Effector memory CD8-positive, alpha-beta T cell (primary cell): ENCODE results near the gene TEX51.

Experiments used
- ATAC-seq: fragments of 150-1000 bp; cut with Tn5 transposase; replicated peaks from 2 replicates; pipeline ENCODE4 v1.10.0; 2021; ENCODE audit warnings: mild to moderate bottlenecking, moderate library complexity
- DNase-seq, 3 experiments: peaks; one replicate each; pipeline ENCODE4 v3.0.0; 2021
- H3K27ac Mint-ChIP-seq, 2 donors: one replicate each; pipeline ENCODE4 v1.8.0; 2022; ENCODE audit warnings: mild to moderate bottlenecking in 2 of 2, mixed read lengths in 2 of 2, moderate library complexity in 2 of 2
- H3K27me3 Mint-ChIP-seq, 2 donors: one replicate each; pipeline ENCODE4 v1.8.0; 2022; ENCODE audit warnings: mixed read lengths in 2 of 2
- H3K36me3 Mint-ChIP-seq: one replicate; pipeline ENCODE4 v1.8.0; 2022; ENCODE audit warnings: mild to moderate bottlenecking, moderate library complexity, mixed read lengths; ENCODE audit not compliant: insufficient read depth
- H3K4me1 Mint-ChIP-seq, 2 donors: one replicate each; pipeline ENCODE4 v1.8.0; 2022; ENCODE audit warnings: low read depth in 2 of 2, mixed read lengths in 2 of 2
- H3K4me3 Mint-ChIP-seq, 2 donors: one replicate each; pipeline ENCODE4 v1.8.0; 2022; ENCODE audit warnings: mild to moderate bottlenecking in 2 of 2, mixed read lengths in 2 of 2, moderate library complexity in 2 of 2
- H3K9me3 Mint-ChIP-seq, 2 donors: one replicate each; pipeline ENCODE4 v1.8.0; 2022; ENCODE audit warnings: mixed read lengths in 2 of 2

The TEX51 gene

GRCh38 chr2:126902152-126902835, 3.6 kb downstream of the TEX51 start:
- Mint-ChIP-seq H3K9me3 (peaks cover 0 to 9% of the 10 kb centered on the region in 2 donors), H3K4me3 (no peak overlapping the region), H3K27ac (no peak overlapping the region), H3K27me3 (peaks cover 43 to 78% of the 10 kb centered on the region in 2 donors), H3K4me1 (no peaks in the 10 kb centered on the region), H3K36me3 (peaks cover 3% of the 10 kb centered on the region)
- DNase-seq = no peak
- no peak for ATAC-seq

GRCh38 chr2:126902859-126903258, 4.2 kb downstream of the TEX51 start:
- peaks cover 48 to 79% of the 10 kb centered on the region in 2 donors for H3K27me3 Mint-ChIP-seq
- DNase-seq (no peak), ATAC-seq (no peak)
- no peak overlapping the region for H3K27ac Mint-ChIP-seq
- H3K9me3 Mint-ChIP-seq = peaks cover 0 to 6% of the 10 kb centered on the region in 2 donors
- no peaks in the 10 kb centered on the region for H3K4me1 Mint-ChIP-seq
- peaks cover 3% of the 10 kb centered on the region for H3K36me3 Mint-ChIP-seq
- H3K4me3 Mint-ChIP-seq = no peak overlapping the region

- peaks cover 55 to 78% of the 10 kb centered on the region in 2 donors for H3K27me3 Mint-ChIP-seq
- DNase-seq (no peak), ATAC-seq (no peak)
- no peaks in the 10 kb centered on the region for H3K4me1 Mint-ChIP-seq
- no peak overlapping the region for H3K27ac Mint-ChIP-seq
- no peak overlapping the region for H3K4me3 Mint-ChIP-seq
- no peaks in the 10 kb centered on the region for H3K36me3 Mint-ChIP-seq
- no peaks in the 10 kb centered on the region for H3K9me3 Mint-ChIP-seq
Measured at GRCh38 chr2:126905991-126906390, 7.3 kb downstream of the TEX51 start.

- H3K27me3 Mint-ChIP-seq = peaks cover 50 to 78% of the 10 kb centered on the region in 2 donors
- H3K4me1 Mint-ChIP-seq = no peaks in the 10 kb centered on the region
- H3K27ac Mint-ChIP-seq = no peak overlapping the region
- no peak overlapping the region for H3K4me3 Mint-ChIP-seq
- DNase-seq (no peak), ATAC-seq (no peak)
- H3K36me3 Mint-ChIP-seq = no peaks in the 10 kb centered on the region
- H3K9me3 Mint-ChIP-seq = no peaks in the 10 kb centered on the region
Measured at GRCh38 chr2:126906781-126907180, 8.1 kb downstream of the TEX51 start.

GRCh38 chr2:126907671-126908070, 9.0 kb downstream of the TEX51 start:
- Mint-ChIP-seq H3K9me3 (no peaks in the 10 kb centered on the region), H3K4me3 (no peak overlapping the region), H3K27ac (no peak overlapping the region), H3K36me3 (no peaks in the 10 kb centered on the region), H3K27me3 (peaks cover 46 to 78% of the 10 kb centered on the region in 2 donors), H3K4me1 (no peaks in the 10 kb centered on the region)
- DNase-seq (no peak), ATAC-seq (no peak)

- H3K36me3 Mint-ChIP-seq = no peaks in the 10 kb centered on the region
- no peak overlapping the region for H3K27ac Mint-ChIP-seq
- H3K9me3 Mint-ChIP-seq = no peaks in the 10 kb centered on the region
- ATAC-seq (no peak), DNase-seq (no peak)
- H3K27me3 Mint-ChIP-seq = peaks cover 45 to 76% of the 10 kb centered on the region in 2 donors
- H3K4me1 Mint-ChIP-seq = no peaks in the 10 kb centered on the region
- H3K4me3 Mint-ChIP-seq = no peak overlapping the region
Measured at GRCh38 chr2:126908721-126909177, 10.1 kb downstream of the TEX51 start.

- H3K27ac Mint-ChIP-seq = no peak overlapping the region
- H3K4me3 Mint-ChIP-seq = no peak overlapping the region
- DNase-seq = no peak
- no peaks in the 10 kb centered on the region for H3K4me1 Mint-ChIP-seq
- H3K9me3 Mint-ChIP-seq = no peaks in the 10 kb centered on the region
- no peaks in the 10 kb centered on the region for H3K36me3 Mint-ChIP-seq
- peaks cover 45 to 82% of the 10 kb centered on the region in 2 donors for H3K27me3 Mint-ChIP-seq
- ATAC-seq = no peak
Measured at GRCh38 chr2:126909366-126909765, 10.7 kb downstream of the TEX51 start.

- Mint-ChIP-seq H3K27ac (no peak overlapping the region), H3K4me1 (no peaks in the 10 kb centered on the region), H3K27me3 (peaks cover 45 to 86% of the 10 kb centered on the region in 2 donors), H3K9me3 (no peaks in the 10 kb centered on the region), H3K36me3 (no peaks in the 10 kb centered on the region), H3K4me3 (no peak overlapping the region)
- ATAC-seq = no peak
- DNase-seq = no peak
Measured at GRCh38 chr2:126909781-126910180, 11.1 kb downstream of the TEX51 start.

- Mint-ChIP-seq H3K4me3 (no peak overlapping the region), H3K27ac (no peak overlapping the region), H3K36me3 (no peaks in the 10 kb centered on the region), H3K4me1 (no peaks in the 10 kb centered on the region), H3K27me3 (peaks cover 44 to 90% of the 10 kb centered on the region in 2 donors), H3K9me3 (no peaks in the 10 kb centered on the region)
- no peak for DNase-seq
- no peak for ATAC-seq
Measured at GRCh38 chr2:126910637-126911036, 11.9 kb downstream of the TEX51 start.

- Mint-ChIP-seq H3K27me3 (peaks cover 44 to 90% of the 10 kb centered on the region in 2 donors), H3K4me1 (no peaks in the 10 kb centered on the region), H3K36me3 (no peaks in the 10 kb centered on the region), H3K4me3 (no peak overlapping the region), H3K27ac (no peak overlapping the region), H3K9me3 (no peaks in the 10 kb centered on the region)
- no peak for ATAC-seq
- no peak for DNase-seq
Measured at GRCh38 chr2:126911111-126911796, 12.6 kb downstream of the TEX51 start.

GRCh38 chr2:126912201-126912600, 13.5 kb downstream of the TEX51 start:
- peaks cover 46 to 83% of the 10 kb centered on the region in 2 donors for H3K27me3 Mint-ChIP-seq
- no peaks in the 10 kb centered on the region for H3K4me1 Mint-ChIP-seq
- ATAC-seq (no peak), DNase-seq (no peak)
- H3K4me3 Mint-ChIP-seq = no peak overlapping the region
- H3K27ac Mint-ChIP-seq = no peak overlapping the region
- no peaks in the 10 kb centered on the region for H3K36me3 Mint-ChIP-seq
- no peaks in the 10 kb centered on the region for H3K9me3 Mint-ChIP-seq

- ATAC-seq (no peak), DNase-seq (no peak)
- Mint-ChIP-seq H3K36me3 (no peaks in the 10 kb centered on the region), H3K9me3 (no peaks in the 10 kb centered on the region), H3K27ac (no peak overlapping the region), H3K4me1 (no peaks in the 10 kb centered on the region), H3K27me3 (peaks cover 35 to 72% of the 10 kb centered on the region in 2 donors), H3K4me3 (no peak overlapping the region)
Measured at GRCh38 chr2:126913329-126913728, 14.6 kb downstream of the TEX51 start.

- DNase-seq (no peak), ATAC-seq (no peak)
- no peak overlapping the region for H3K4me3 Mint-ChIP-seq
- H3K27me3 Mint-ChIP-seq = peaks cover 29 to 64% of the 10 kb centered on the region in 2 donors
- no peak overlapping the region for H3K27ac Mint-ChIP-seq
- no peaks in the 10 kb centered on the region for H3K4me1 Mint-ChIP-seq
- H3K9me3 Mint-ChIP-seq = no peaks in the 10 kb centered on the region
- H3K36me3 Mint-ChIP-seq = no peaks in the 10 kb centered on the region
Measured at GRCh38 chr2:126913881-126914615, 15.4 kb downstream of the TEX51 start.
